ENCODE data around the gene NTHL1.

Gene NTHL1

DNA sequence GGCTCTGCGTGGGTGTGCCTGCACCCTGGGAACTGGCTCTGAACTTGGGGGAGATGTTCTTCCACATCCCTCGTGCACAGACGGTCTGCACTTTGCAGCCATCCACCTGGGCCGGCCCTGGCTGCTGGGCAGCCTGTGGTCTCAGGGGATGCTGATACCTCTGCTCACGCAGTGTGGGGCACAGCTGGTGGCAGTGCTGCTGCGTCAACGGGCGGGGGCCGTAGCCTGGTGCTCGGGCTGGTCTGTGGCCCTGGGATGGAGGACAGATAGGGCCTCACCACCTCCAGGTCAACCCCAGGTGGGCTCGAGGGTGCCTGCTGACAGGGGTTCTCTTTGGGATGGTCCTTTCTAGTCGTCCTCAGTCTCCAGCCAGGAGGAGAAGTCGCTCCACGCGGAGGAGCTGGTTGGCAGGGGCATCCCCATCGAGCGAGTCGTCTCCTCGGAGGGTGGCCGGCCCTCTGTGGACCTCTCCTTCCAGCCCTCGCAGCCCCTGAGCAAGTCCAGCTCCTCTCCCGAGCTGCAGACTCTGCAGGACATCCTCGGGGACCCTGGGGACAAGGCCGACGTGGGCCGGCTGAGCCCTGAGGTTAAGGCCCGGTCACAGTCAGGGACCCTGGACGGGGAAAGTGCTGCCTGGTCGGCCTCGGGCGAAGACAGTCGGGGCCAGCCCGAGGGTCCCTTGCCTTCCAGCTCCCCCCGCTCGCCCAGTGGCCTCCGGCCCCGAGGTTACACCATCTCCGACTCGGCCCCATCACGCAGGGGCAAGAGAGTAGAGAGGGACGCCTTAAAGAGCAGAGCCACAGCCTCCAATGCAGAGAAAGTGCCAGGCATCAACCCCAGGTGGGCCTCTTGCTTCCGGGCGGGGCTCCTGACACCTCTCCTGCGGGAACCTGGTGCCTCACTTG lies 36.5 kb upstream of the NTHL1 start:
- DNase-seq (ENCODE audit: low spot score) = no peak

DNA sequence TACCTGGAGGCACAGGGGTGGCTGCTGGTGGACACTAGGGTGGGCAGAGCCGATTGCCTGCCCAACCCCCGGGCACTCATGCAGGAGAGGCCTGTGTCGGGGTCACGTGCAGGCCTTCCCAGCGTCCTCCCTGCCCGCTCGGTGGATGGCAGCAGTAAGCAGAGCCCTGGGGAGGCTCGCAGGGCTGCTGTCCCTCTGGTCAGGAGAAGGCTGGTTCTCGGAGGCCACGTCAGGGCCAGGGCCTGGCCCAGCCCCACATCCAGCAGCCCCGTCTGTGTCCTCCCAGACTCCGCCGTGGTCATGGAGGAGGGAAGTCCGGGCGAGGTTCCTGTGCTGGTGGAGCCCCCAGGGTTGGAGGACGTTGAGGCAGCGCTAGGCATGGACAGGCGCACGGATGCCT lies 35.8 kb upstream of the NTHL1 start:
- DNase-seq (ENCODE audit: low spot score) = no peak

GRCh38 chr16:2082983-2083364 lies 35.3 kb upstream of the NTHL1 start:
- no peak for DNase-seq (ENCODE audit: low spot score)

DNA sequence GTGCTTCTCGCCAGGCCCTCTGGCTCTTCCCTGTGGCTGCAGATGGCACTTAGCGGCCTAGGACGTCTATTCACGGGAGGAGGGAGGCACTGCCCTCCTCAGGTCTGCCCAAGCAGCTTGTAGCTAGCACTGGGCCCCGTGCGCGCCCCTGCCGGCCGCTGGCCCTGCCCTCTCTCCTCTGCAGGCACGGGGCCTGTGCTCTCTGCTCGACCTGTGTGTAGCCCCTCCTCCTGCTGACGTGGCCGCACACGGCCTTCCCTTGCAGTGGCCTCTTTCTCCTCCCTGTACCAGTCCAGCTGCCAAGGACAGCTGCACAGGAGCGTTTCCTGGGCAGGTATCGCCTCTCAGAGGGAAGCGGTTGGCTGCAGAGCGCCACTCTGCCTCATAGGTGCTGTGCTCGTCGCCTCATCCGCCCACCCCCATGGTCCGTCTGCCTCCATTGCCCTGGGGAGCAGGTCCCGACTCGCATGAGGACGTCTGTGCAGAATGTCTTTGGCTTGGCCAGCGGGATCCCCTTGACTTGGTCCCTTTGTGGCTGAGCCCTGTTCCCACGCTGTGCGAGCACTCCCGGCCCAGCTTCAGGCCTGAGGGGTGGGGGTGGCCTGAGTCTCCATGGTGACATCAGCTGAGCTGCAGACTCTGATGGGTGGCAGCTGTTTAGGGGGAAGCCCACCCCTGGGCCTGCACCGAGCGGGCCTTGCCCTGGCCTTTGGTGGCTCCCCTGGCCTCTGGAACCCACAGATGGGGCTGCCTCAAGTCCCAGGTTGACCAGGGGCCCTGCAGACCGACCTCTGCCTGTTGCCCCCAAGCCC lies 34.7 kb upstream of the NTHL1 start:
- no peak for DNase-seq (ENCODE audit: low spot score)

- DNase-seq (ENCODE audit: low spot score) = no peak
Measured at GRCh38 chr16:2081201-2082084, 33.8 kb upstream of the NTHL1 start.

DNA sequence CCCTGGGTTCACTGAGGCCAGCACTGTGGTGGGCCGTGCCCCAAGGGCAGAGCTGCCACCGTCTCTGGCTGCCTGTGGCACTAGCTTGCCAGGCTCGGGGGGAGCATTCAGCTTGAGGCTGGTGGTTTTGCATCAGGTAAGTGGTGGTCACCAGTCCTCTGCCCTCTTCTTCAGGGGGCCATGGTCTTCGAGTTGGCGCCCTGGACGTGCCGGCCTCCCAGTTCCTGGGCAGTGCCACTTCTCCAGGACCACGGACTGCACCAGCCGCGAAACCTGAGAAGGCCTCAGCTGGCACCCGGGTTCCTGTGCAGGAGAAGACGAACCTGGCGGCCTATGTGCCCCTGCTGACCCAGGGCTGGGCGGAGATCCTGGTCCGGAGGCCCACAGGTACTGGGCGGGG lies 32.4 kb upstream of the NTHL1 start:
- DNase-seq (ENCODE audit: low spot score) = no peak

- DNase-seq (ENCODE audit: low spot score) = no peak
Measured at GRCh38 chr16:2079311-2079800, 31.7 kb upstream of the NTHL1 start.

GRCh38 chr16:2078691-2079090 lies 31.1 kb upstream of the NTHL1 start:
- DNase-seq (ENCODE audit: low spot score) = no peak

DNA sequence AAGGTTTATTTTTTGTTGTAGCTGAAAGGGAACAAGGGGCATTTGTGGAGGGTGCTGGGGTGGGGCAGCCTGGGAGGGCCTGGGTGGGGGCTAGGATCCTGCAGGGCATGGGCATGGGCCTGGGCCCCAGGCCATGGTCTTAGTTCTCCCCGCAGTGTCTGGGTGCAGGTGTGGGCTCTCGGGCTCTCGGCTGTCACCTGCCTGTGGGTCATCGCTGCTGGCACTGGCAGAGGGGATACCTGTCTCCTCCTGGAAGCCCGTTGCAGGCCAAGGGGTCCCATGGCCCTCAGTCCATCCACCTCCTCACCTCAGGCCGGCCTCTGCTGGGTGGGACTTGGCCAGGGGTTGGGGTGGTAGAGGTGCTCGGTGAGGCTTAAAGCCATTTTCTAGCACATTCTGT lies 30.5 kb upstream of the NTHL1 start:
- DNase-seq (ENCODE audit: low spot score) = no peak

DNA sequence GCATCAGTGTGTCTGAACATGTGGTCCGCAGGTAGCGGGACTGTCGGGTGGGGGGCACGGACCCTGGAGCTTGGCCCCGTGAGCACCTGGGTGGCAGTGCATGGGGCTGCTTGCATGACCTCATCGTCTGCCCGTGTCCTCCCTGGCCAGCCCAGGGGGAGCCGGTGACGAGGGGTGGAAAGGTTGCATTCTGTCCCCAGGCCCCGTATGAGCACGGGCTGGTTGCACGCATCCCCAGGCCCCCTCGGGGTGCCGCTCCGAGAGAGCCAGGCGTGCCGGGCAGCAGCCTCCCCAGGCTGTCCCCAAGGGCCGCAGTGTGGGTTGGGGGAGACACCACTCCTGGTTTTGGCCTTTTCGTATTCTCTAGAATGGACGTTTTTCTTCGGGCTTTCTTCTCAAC lies 30.1 kb upstream of the NTHL1 start:
- no peak for DNase-seq (ENCODE audit: low spot score)

DNA sequence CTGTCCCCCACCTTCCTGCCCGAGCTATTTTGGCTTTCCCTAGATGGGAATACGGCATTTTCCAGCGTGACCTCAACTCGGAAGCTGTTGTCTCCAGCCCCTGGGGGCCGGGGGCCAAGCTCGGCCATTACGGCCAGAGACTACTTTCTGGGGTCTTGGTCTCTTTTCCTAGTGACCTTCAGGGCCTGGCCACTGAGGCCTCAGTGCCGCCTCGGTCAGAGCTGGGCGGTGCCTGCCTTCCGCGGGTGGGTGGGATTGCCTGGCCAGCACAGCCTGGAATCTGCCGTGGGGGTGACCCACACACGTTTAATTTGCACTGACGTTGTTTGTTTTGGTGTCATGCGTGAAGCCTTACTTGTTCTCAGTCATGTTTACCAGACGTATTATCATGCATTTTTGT lies 29.4 kb upstream of the NTHL1 start:
- no peak for DNase-seq (ENCODE audit: low spot score)

DNA sequence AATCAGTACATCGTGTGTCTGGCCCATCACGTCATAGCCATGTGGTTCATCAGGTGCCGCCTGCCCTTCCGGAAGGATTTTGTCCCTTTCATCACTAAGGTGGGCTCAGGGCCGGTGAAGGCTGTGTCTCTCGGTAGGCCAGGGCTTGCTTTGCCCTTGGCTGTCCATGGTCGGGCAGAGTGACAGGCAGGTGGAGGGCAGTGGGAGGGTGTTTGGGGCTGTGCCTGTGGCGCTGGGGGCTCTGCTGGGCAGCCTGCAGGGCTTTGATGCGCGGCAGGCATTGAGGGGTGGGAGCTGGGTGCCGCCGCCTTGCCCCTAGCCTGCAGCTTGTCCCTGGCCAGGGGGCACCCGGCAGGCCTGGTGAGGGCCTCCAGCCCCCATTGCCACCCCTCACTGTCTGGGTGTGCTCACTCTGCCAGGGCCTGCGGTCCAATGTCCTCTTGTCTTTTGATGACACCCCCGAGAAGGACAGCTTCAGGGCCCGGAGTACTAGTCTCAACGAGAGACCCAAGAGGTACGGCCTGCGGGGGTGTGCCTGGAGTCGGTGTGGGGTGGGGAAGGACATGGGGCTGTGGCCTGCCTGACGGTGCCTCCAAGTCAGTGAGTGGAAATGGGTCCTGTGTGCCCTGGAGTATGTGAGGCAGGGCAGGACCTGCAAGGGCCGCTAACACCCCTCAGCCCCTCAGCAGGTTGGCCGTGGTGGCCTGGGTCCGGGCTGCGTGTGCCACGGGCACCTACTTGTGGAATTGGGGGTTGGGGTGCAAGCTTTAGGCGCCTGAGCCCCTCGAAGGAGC lies 28.6 kb upstream of the NTHL1 start:
- no peak for DNase-seq (ENCODE audit: low spot score)

GRCh38 chr16:2075631-2076030 lies 28.0 kb upstream of the NTHL1 start:
- no peak for DNase-seq (ENCODE audit: low spot score)

DNA sequence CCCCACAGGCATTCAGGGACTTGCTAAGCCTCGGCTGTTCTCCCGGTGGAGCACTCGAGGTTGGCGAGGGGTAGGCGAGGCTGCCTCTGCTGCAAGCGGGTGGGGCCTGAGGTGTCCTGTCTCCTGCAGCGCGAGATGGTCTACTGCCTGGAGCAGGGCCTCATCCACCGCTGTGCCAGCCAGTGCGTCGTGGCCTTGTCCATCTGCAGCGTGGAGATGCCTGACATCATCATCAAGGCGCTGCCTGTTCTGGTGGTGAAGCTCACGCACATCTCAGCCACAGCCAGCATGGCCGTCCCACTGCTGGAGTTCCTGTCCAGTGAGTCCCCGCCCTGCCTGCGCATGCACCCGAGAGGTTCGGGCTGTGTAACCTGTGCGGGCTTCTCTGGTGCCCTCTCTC lies 26.4 kb upstream of the NTHL1 start:
- no peak for DNase-seq (ENCODE audit: low spot score)

GRCh38 chr16:2072926-2073325 lies 25.3 kb upstream of the NTHL1 start:
- no peak for DNase-seq (ENCODE audit: low spot score)

DNA sequence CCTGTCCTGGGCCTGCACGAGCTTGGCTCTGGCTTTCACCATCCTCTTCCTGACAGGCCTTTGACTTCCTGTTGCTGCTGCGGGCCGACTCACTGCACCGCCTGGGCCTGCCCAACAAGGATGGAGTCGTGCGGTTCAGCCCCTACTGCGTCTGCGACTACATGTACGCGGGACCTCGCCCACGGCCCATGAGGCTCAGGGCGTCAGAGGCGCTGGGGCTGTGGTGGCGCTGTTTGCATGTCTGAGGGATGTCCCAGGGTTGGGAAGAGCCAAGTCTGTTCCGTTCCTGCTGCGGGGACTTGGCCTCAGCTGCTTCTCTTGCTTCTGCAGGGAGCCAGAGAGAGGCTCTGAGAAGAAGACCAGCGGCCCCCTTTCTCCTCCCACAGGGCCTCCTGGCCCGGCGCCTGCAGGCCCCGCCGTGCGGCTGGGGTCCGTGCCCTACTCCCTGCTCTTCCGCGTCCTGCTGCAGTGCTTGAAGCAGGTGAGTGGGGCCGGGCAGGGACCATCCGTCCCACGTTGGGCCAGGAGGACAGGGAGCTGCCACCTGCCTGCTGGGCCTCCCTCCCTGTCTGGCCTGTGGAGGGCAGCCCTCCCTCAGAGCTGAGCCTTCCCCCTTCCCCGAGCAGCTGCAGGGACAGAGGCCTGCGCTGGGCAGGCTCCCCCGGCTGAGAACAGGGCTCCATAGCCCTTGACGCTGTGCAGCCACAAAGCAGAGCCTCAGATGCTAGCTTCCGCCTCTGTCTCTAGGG lies 24.0 kb upstream of the NTHL1 start:
- DNase-seq (ENCODE audit: low spot score) = no peak

GRCh38 chr16:2070576-2071453 lies 23.2 kb upstream of the NTHL1 start:
- no peak for DNase-seq (ENCODE audit: low spot score)

DNA sequence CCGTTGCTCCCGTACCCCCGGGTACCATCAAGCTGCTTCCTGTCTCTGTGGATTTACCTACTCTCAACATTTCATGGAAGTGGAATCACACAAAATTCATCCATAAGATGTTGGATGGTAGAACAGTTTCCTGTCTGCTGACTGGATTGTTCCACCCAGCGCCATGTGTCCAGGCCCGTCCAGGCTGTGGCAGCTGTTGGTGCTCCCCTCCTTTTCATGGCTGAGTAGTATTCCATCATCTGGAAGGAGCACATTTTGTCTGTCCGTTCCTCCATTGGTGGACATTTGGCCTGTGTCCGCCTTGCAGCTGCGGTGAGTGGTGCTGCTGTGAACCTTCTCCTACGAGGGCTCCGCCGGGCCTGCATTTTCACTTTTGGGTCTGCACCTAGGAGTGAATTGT lies 18.5 kb upstream of the NTHL1 start:
- DNase-seq (ENCODE audit: low spot score) = no peak

- DNase-seq (ENCODE audit: low spot score) = no peak
Measured at GRCh38 chr16:2064368-2064945, 16.8 kb upstream of the NTHL1 start.
